OCI-LY3 (cell line): ENCODE data around the gene GRAMD1B.

Experiments used
- EZH2phosphoT487 ChIP-seq: fragments of 200-600 bp; shearing (Covaris generic); IDR thresholded peaks from 2 replicates; pipeline ENCODE4 v1.6.1; 2018; ENCODE audit warnings: antibody characterized with exemption, mixed run types, low read depth
- TF ChIP-seq, protein P1 (sequence below): fragments of 200-600, 300-600 bp; sonication (generic); IDR thresholded peaks from 2 replicates; pipeline ENCODE4 v1.5.1; 2014; ENCODE audit warnings: antibody characterized with exemption, low read length, low read depth

GRCh38 chr11:123548774-123549173, 118.7 kb downstream of the GRAMD1B start:
- TF ChIP-seq, protein P1, sequence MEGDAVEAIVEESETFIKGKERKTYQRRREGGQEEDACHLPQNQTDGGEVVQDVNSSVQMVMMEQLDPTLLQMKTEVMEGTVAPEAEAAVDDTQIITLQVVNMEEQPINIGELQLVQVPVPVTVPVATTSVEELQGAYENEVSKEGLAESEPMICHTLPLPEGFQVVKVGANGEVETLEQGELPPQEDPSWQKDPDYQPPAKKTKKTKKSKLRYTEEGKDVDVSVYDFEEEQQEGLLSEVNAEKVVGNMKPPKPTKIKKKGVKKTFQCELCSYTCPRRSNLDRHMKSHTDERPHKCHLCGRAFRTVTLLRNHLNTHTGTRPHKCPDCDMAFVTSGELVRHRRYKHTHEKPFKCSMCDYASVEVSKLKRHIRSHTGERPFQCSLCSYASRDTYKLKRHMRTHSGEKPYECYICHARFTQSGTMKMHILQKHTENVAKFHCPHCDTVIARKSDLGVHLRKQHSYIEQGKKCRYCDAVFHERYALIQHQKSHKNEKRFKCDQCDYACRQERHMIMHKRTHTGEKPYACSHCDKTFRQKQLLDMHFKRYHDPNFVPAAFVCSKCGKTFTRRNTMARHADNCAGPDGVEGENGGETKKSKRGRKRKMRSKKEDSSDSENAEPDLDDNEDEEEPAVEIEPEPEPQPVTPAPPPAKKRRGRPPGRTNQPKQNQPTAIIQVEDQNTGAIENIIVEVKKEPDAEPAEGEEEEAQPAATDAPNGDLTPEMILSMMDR = no peak
- no peak for TF ChIP-seq EZH2phosphoT487
